Loucy (cell line): ENCODE measurements around the gene GUCY1A1.

Experiments
- CTCF ChIP-seq: fragments of 200-600 bp; sonication (generic); conservative IDR thresholded peaks from 2 replicates; pipeline ENCODE4 v1.5.1; 2014; ENCODE audit warnings: mild to moderate bottlenecking, antibody characterized with exemption, low read length
- EZH2phosphoT487 ChIP-seq: fragments of 200-600 bp; IDR thresholded peaks from 2 replicates; pipeline ENCODE4 v1.6.1; 2018; ENCODE audit warnings: antibody characterized with exemption, mild to moderate bottlenecking, moderate library complexity, borderline replicate concordance

- TF ChIP-seq CTCF (no peak), EZH2phosphoT487 (no peak)
Observed at GRCh38 chr4:155704841-155705404, 38.3 kb downstream of the GUCY1A1 start.
